ENCODE measurements around the gene IQCM.
"Not testable (repeated sequence)": the region's sequence is repeated elsewhere in the genome, so short reads cannot be mapped to it uniquely, and the experiment has no call there.

The IQCM gene

DNA sequence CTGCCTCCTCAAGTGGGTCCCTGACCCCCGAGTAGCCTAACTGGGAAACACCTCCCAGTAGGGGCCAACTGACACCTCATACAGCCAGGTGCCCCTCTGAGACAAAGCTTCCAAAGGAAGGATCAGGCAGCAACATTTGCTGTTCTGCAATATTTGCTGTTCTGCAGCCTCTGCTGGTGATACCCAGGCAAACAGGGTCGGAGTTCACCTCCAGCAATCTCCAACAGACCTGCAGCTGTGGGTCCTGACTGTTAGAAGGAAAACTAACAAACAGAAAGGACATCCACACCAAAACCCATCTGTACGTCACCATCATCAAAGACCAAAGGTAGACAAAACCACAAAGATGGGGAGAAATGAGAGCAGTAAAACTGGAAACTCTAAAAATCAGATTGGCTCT lies 347.0 kb downstream of the IQCM start:
- DNase-seq (ENCODE audit: low read depth, low spot score) = not testable (repeated sequence)

DNA sequence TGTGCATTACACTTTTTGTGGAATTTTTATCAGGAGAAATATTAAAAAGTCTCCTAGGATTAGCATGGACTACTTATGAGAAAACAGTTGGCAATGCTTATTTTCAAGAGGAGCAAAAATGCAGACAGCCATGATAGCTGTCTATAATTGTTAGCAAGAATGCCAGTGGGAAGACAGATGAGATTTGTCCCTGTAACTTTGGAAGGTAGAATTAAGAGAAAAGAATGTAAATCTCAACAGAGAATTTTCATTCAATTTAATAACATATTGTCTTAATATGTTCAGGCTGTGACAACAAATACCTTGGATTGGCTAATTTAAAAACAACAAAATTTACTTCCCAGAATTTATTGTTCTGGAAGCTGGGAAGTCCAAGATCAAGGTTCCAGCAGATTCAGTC lies 349.2 kb downstream of the IQCM start:
- no peak for DNase-seq (ENCODE audit: low read depth, low spot score)

DNA sequence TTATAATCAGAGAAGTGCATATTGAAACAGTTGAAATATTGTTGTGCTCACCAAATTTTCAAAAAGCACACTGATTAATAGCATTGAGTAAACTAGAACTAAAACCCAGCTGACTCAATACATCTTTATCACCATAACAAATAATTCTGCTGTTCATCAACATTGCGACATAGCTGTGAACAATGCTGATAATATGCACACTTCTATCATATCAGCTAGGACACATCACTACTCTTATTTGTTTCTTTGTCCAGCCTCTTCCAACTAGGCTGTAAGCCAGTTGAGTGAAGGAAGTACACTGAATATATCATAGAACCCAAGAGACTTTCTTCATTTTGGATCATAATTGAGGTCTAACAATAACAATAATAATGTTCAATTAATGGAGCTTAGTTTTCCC lies 349.7 kb downstream of the IQCM start:
- DNase-seq (ENCODE audit: low read depth, low spot score) = no peak

DNA sequence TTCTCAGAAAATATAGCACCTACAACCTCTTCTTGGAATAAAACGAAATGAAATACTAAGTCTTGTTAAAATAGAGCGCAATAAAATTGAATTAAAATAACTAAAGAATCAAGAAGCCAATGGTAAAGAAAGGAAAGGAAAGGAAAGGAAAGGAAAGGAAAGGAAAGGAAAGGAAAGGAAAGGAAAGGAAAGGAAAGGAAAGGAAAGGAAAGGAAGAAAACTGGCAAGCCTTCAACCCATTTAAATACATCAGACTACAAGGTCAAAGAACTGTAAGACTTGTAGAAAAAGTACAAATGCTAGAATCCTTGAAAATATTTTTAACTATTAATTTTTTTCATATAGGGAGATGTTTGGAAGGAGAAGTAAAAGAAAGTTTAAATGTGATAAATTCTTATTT lies 372.1 kb downstream of the IQCM start:
- no peak for DNase-seq (ENCODE audit: low read depth, low spot score)

DNA sequence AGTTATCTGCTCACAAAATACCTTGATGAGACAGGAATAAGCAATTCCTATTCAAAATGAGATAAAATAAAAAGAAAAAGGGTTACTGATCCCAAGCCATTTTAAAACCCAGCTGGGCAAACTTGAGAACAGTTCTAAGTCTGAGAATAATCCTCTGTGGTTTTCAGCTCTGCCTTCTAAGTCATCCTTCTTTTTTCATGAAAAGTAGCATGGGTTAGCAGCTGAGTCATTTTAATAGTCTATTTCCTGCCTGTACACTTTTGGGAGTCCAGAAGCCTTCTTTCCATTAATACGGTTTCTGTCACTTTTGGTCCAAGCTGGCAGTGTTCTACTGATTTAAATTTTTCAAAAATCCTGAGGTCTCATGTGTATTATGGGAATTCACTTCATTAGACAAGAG lies 374.3 kb downstream of the IQCM start:
- DNase-seq (ENCODE audit: low read depth, low spot score) = no peak

DNA sequence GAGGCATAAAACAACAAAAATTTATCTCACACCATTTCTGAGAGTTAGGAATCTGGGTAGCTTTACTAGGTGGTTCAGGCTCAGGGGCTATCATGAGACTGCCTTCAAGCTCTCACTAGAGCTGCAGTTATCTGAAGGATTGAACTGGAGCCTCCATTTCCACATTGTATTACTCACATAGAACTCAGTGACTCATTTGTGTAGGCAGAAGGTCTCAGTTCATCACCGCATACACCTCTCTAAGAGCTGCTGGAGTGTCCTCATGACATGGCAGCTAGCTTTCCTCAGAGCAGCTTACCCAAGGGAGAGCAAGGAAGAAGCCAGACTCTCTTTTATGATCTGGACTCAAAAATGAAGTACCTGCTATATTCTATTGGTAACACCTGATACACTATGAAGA lies 389.2 kb downstream of the IQCM start:
- DNase-seq (ENCODE audit: low read depth, low spot score) = no peak

DNA sequence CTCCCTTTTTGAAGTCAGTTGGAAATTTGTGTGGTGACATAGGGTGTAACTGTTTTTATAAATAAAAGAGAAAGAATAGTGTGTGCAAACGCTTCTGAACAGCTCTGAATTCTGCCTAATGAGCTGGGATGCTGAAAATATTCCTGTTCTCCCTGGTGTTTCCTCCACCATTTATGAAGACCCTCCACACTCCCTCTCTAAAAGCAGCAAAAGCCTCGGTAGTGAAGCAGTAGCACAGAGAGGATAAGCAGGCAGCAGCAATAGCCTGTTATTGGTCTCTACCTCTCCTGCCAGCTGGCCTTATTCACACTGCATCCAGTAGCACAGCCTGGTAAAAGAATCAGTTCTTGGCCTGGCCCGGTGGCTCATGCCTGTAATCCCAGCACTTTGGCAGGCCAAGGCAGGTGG lies 406.1 kb downstream of the IQCM start:
- no peak for DNase-seq (ENCODE audit: low read depth, low spot score)

DNA sequence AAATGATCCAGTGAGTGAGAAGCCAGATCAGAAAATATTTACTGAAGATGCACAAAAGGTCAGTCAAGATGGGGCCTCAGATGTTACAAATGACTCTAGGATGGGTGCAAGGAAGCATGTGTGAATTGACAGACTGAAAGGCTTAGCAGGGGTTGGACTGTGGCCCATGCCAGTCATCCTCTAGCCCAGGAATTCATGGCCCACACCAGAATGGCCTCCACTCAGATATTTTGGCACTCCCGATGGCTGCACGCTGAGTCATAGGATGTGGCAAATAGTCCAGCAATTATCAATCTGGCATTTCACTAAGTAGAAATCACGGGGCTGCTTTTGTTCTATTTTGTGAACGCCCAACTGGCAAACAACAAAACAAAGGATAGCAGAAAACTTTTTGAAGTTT lies 406.5 kb downstream of the IQCM start:
- peak; percentile 10 for DNase-seq (ENCODE audit: low read depth, low spot score)

DNA sequence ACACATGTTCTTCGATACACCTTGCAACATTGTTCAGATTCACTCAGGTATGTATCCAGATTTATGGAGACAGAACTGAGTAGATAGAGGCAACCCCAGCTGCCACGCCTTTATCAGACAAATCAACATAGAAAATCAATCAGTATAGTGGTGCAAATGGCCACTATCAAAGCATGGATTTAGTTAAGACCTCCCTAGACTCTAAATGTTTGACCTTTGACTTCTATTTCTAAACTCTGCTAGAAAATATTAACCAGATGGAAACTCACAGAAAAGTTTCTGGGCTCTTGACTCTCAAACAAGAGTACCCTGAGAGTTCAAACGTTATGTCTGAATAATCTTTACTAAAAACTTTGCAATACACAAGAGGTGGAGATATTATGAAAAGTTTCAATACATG lies 411.5 kb downstream of the IQCM start:
- no peak for DNase-seq (ENCODE audit: low read depth, low spot score)

DNA sequence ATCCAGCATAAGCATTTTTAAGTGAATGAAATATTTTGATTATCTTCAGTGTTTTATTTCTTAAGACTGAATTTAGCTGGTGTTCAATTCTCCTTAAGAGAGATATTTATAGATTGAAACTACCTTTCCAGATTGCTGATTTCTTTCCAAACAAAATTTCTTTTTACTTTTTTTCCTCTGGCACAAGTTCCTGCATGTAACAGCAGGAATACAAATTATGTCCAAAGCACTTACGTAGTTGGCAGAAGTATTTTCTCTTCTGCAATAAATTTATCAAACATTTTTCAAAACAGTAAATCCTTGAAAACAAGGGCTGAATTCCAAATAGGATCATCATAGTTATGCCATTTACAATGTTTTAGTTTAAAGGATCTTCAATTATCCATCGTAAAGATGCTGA lies 412.6 kb downstream of the IQCM start:
- DNase-seq (ENCODE audit: low read depth, low spot score) = no peak

DNA sequence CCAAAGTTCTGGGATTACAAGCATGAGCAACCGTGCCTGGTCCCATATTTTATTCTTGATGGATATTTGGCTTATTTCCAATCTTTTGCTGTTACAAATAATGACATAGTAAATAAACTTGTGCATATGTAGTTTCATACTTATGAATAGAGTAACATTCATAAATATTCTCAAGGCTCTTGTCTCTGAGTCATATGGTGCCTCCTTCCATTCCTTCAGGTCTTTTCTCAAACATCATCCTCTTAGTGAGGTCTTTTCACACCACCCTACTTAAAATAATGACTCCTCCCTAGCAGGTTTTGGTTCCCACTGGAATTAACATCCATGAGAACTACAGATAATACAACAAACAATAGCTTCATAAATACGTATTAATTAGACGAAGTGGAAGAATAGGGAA lies 416.6 kb downstream of the IQCM start:
- DNase-seq (ENCODE audit: low read depth, low spot score) = no peak

DNA sequence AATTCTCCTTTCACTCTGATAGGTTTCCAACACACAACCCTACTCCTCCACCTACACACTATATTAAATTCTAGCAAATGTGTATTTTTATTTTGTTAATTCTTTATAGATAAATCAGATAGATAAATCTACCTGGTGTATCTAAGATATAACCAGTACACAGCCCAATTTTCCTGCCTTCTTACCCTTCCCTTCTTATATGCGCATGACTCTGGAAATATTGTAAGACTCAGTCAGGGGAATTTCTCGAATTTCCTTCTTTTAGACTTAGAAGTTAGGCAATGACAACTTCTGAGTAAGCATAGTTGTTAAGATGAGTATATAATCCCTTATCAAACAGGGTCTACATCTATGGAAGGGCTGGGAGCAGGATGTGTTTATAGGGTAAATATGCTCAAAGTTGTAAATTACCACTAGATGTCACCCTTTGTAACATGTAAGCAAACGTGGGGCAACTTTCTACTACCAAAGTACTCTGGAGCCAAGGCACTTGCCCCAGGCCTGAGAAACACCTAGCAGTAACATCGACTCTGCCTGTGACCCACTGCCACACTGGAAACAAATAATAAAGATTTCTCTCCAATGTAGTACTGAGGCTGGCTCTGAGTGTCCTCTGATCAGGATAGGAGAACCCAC lies 444.7 kb downstream of the IQCM start:
- DNase-seq (ENCODE audit: low read depth, low spot score) = peak; percentile 12

DNA sequence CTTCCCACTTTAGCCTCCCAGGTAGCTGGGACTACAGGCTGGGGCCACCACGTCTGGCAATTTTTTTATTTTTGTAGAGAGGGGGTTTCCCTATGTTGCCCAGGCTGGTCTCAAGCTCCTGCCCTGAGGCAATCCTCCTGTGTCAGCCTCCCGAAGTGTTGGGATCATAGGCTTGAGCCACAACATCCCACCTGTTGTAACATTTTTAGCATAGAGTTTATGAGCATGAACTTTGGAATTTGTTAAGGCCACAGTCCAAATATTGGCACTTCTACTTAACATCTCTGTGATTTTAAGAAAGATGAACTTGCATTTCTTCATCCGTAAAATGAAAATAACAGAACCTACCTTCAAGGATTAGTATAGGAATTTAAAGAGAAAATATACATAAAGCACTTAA lies 445.6 kb downstream of the IQCM start:
- no peak for DNase-seq (ENCODE audit: low read depth, low spot score)

DNA sequence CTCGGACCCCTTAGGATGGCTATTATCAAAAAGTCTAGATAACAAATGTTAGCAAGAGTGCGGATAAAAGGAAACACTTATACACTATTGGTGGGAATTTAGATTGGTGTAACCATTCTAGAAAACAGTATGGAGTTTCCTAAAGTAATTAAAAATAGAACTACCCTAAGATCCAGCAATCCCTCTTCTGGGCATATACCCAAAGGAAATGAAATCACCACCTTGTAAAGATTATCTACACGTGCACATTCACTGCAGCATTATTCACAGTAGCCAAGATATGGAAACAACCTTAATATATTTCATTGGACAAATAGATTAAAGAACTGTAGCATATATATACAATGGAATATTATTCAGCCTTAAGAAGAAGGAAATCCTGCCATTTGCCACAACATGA lies 462.4 kb downstream of the IQCM start:
- DNase-seq (ENCODE audit: low read depth, low spot score) = no peak

DNA sequence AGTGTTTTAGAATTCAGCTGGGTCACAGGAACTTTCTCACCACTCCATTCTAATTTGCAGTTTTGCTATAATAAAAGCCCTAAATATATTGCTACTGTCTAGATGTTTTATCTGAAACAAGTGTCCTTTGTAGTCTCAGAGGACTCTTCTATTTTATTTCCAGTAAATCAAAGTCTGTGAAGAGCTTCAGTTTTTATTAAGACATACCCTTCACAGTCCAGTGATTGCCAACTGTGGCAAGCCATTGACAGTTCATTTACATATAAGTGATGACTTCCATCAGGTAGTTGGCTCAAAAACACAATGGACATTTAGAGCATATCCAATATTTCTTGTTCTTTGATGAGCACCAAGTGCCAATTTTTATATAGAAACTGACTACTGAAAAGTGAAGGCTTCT lies 466.1 kb downstream of the IQCM start:
- DNase-seq (ENCODE audit: low read depth, low spot score) = no peak

DNA sequence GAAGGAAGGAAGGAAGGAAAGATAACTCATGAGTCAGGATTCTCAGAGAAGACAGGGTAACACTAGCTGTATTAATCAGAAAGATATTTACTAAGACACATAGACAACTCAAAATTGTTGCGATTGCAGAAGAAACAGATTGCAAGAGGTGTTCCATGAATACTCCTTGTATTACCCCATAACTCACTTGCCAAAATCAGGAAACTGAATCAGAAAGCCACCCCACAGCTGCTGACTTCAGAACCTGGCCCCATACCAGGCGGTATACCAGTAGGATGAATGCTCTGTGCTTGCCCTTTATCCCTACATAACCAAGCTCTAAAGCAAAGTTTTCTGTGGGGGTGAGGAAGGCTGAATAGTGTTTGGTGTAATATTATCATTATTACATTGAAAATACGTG lies 468.5 kb downstream of the IQCM start:
- no peak for DNase-seq (ENCODE audit: low read depth, low spot score)

DNA sequence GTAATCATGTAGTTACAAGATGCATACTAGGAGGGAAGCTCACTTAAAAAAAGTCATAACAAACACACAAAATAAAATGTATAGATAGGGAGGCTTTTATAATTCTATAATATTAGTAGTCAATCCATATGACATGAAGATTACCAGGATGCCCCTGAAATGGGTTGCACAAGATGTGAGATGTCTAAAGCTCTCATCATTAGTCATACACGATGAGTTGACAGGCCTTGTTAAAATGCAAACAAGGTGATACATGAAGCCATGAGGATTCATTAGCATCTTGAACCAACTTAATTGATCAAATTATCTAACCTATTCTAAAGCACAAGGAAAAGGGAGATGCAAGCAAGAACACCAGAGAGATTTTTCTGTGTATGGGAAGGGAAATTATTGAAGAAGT lies 470.2 kb downstream of the IQCM start:
- no peak for DNase-seq (ENCODE audit: low read depth, low spot score)

DNA sequence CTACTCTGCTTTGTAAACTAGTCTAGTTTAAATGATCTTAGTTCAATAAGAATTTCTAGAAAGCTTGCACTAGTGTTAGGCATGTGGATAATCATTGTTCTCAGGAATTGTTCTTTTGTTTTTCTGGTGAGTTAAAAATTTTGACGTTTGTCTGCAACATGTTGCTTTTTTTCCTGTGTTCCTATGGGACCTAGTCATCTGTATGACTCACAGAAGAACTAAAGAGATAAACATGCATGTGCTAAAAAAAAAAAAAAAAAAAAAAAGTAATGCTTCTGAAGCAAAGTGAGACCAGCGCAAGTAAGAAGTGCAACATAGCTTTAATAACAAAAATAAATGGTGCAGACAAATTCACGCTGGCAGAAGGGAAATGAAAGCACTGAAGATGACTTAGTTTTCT lies 471.2 kb downstream of the IQCM start:
- DNase-seq (ENCODE audit: low read depth, low spot score) = peak; percentile 13

DNA sequence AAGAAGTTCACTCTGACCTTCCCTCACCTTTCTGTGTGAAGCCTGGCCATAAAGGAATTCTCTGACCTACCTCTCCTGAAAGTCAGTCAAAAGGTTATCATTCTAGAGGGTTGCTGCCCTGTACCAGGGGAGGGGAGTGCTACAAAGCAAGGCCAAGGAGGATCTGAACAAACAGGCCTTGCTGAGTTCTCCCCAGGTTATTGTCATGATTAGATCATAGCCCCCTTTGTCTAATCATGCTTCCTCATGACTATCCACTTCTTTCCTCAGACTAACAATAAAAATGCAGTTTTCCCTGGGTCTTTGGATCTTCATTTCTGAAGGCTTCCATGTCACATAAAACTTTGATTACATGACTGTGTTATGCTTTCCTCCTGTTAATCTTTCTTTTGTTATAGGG lies 472.0 kb downstream of the IQCM start:
- DNase-seq (ENCODE audit: low read depth, low spot score) = no peak

DNA sequence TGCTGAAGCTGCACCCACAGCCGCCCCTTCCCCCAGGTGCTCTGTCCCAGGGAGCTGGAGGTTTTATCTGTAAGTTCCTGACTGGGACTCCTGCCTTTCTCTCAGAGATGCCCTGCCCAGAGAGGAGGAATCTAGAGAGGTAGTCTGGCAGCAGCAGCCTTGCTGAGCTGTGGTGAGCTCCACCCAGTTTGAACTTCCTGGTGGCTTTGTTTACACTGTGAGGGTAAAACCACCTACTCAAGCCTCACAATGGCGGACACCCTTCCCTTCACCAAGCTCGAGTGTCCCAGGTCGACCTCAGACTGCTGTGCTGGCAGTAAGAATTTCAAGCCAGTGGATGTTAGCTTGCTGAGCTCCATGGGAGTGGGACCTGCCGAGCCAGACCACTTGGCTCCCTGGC lies 474.5 kb downstream of the IQCM start:
- DNase-seq (ENCODE audit: low read depth, low spot score) = not testable (repeated sequence)

DNA sequence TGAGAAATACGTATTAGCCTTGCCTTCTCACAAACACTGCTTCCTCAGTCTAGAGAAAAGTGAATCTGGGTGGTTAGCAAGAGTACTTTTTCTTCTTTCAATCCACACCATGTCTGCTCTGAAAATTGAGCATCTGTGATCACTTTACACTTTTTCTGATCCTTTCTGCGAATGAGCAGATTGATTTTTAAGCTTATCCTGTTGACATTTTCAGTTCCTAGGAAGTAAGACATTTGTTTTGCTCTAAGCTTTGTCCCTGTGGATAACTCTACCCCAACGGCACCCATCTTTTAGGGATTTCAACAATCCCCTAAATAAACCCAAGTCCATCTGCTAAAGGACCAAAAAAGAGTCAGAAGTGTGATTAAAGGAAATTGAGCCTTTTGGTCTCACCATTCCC lies 487.5 kb downstream of the IQCM start:
- no peak for DNase-seq (ENCODE audit: low read depth, low spot score)

DNA sequence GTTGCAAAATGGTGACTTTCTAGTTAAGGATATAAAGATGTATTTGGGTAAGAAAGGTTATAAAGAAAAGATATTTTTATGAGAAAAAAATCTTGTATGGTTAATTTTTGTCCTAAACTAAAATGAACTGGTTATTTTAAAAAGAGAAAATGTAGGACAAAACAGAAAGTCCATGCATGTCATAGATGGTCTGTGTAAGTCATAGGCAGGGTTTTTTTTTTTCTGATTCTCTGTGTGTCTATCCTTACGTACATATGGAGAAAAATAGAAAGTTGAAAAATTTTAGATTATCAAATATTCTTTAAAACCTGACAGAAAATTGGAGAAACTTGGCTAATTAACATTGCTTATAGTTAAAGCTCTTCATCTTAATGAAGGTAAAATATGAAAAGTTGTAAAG lies 493.4 kb downstream of the IQCM start:
- DNase-seq (ENCODE audit: low read depth, low spot score) = no peak

DNA sequence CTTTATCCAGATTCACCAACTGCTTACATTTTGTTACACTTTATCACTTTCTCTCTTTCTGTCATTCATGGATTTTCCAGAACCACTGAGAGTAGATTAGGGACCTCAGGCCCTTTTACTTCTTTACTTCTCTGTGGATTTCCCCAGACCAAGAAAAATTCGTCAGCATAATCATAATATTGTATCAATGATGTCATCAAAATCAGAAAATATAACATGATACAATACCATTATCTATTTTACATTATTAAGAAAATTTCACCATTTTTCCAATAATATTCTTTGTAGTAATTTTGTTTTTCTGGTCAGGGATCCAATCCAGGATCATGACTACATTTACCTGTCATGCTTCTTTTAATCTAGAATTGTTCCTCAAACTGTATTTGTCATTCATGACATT lies 494.2 kb downstream of the IQCM start:
- no peak for DNase-seq (ENCODE audit: low read depth, low spot score)

DNA sequence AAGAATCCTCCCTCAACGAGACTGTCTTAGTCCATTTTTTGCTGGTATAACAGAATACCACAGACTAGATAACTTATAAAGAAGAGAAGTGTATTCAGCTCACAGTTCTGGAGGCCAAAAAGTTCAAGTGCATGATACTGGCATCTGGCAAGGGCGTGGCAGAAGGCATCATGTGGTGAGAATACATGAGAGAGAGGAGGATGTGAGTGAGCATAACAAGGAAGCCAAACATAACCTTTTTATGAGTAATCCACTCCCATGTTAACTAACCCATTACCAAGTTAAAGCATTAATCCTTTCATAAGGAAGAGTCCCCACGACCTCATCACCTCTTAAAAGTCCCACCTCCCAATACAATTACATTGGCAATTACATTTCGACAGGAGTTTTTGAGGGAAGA lies 504.6 kb downstream of the IQCM start:
- DNase-seq (ENCODE audit: low read depth, low spot score) = no peak
